ENCODE measurements around the gene DYNC1LI1. TPM values are rescaled to one million over a fixed set of nuclear protein-coding genes. Genes with fewer than 3 reads are reported as not detected.

DYNC1LI1 gene
- total and polyA plus RNA-seq, 2 experiments from 2014 or later: 45.1 to 48.0 TPM

GRCh38 chr3:32553459-32553858, 17.2 kb downstream of the DYNC1LI1 start:
- Mint-ChIP-seq H3K36me3 (ENCODE audit: low read depth) (no peaks in the 10 kb centered on the region), H3K4me1 (peaks cover 22% of the 10 kb centered on the region), H3K4me3 (no peak overlapping the region), H3K27me3 (ENCODE audit: insufficient read depth, low read depth, poor library complexity) (no peaks in the 10 kb centered on the region), H3K9me3 (no peaks in the 10 kb centered on the region), H3K27ac (no peak overlapping the region)
- no peak overlapping the region for H2AFZ ChIP-seq
- H3K27ac ChIP-seq (ENCODE audit: low read depth): no peak overlapping the region
- TF ChIP-seq ETS1 (IDR thresholded peaks at IDR 0.05) (no peak), EZH2 (IDR thresholded peaks at IDR 0.05; ENCODE audit: low read depth, unreplicated experiment) (no peak), CREB1 (CRISPR knock-in tag; IDR thresholded peaks at IDR 0.05; ENCODE audit: low read depth) (no peak), JUNB (IDR thresholded peaks at IDR 0.05; ENCODE audit: unreplicated experiment) (no peak), ZNF462 (CRISPR knock-in tag; IDR thresholded peaks at IDR 0.05) (no peak), EZH2phosphoT487 (IDR thresholded peaks at IDR 0.05; ENCODE audit: unreplicated experiment) (no peak), STAT1 (IDR thresholded peaks at IDR 0.05; ENCODE audit: unreplicated experiment) (no peak), CTCF (conservative IDR thresholded peaks at IDR 0.05; ENCODE audit: low read depth in 2 of 2) (no peak), NANOG (IDR thresholded peaks at IDR 0.05; ENCODE audit: borderline replicate concordance) (no peak)
- no peak for DNase-seq (ENCODE audit: low spot score)
- H3K36me3 ChIP-seq (ENCODE audit: insufficient read depth): no peaks in the 10 kb centered on the region
- peaks cover 100% of the 10 kb centered on the region for H3K79me2 ChIP-seq (replicated peaks; ENCODE audit: insufficient read depth)
- H3K4me2 ChIP-seq: no peak overlapping the region
- ATAC-seq: no peak
- no peak overlapping the region for H3K4me3 ChIP-seq
- no peaks in the 10 kb centered on the region for H3K27me3 ChIP-seq (ENCODE audit: insufficient read depth)
- peaks cover 6% of the 10 kb centered on the region; the same call in 1 of the 2 replicates for H3K4me1 ChIP-seq (ENCODE audit: insufficient read depth)
- peaks cover 24% of the 10 kb centered on the region for H4K20me1 ChIP-seq (replicated peaks; ENCODE audit: insufficient read depth)
- no peaks in the 10 kb centered on the region for H3F3A ChIP-seq (replicated peaks; ENCODE audit: low read depth)
- H3K9me2 ChIP-seq (ENCODE audit: insufficient read depth): no peaks in the 10 kb centered on the region

Data from GM23338 (cell line).